ENCODE measurements around the gene XPOT. TPM values are rescaled to one million over a fixed set of nuclear protein-coding genes. Genes with fewer than 3 reads are reported as not detected.

The XPOT gene
- total RNA-seq, 4 donors from 2014 or later: 24.5 to 27.6 (median 26.8) TPM

GRCh38 chr12:64494998-64495729, 91.0 kb downstream of the XPOT start:
- no peak for TF ChIP-seq CTCF (IDR thresholded peaks at IDR 0.05)
- Histone ChIP-seq H3K9me3 (no peaks in the 10 kb centered on the region), H3K36me3 (peaks cover 55 to 100% (median 89%) of the 10 kb centered on the region in 4 donors), H3K27ac (replicated peaks in 1 of 4) (no peak overlapping the region), H3K4me3 (no peak overlapping the region), H3K4me1 (no peaks in the 10 kb centered on the region), H3K27me3 (no peaks in the 10 kb centered on the region)
- intact Hi-C loops (cut with DNase I): no loop called here
- no peak for DNase-seq (ENCODE audit: extremely low spot score)
- 87% methylated on average over 5 of the region's 5 CpGs for WGBS

GRCh38 chr12:64496839-64497400, 92.7 kb downstream of the XPOT start:
- Histone ChIP-seq H3K9me3 (no peaks in the 10 kb centered on the region), H3K27ac (replicated peaks in 1 of 4) (no peak overlapping the region), H3K4me1 (no peaks in the 10 kb centered on the region), H3K27me3 (no peaks in the 10 kb centered on the region), H3K36me3 (peaks cover 42 to 99% (median 88%) of the 10 kb centered on the region in 4 donors), H3K4me3 (no peak overlapping the region)
- no peak for DNase-seq (ENCODE audit: extremely low spot score)
- TF ChIP-seq EP300 (IDR thresholded peaks at IDR 0.05): no peak
- TF ChIP-seq CTCF (IDR thresholded peaks at IDR 0.05): no peak
- TF ChIP-seq POLR2AphosphoS5 (IDR thresholded peaks at IDR 0.05): no peak
- TF ChIP-seq POLR2A (IDR thresholded peaks at IDR 0.05; ENCODE audit: low read depth): no peak
- intact Hi-C loops (cut with DNase I): no loop called here
- 98% methylated on average over 2 of the region's 2 CpGs for WGBS

DNA sequence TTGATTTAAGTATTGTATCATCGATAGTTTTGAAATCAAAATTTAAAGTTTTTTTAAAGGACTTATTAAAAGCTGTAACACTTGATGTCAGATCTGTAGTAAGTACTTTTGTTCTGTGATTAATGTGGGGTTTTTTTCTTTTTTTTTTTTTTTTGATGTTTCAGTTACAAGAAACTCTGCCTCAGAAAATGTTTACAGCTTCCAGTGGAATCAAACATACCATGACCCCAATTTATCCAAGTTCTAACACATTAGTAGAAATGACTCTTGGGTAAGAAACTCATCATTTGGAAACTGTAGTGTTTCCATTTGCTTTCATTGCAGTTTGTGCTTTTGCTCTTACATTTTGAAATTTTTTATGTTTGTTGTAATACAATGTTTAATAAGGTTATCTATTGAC, 93.3 kb downstream of the XPOT start:
- intact Hi-C loops (cut with DNase I): no loop called here
- peaks cover 42 to 99% (median 82%) of the 10 kb centered on the region in 4 donors for H3K36me3 ChIP-seq
- TF ChIP-seq EP300 (IDR thresholded peaks at IDR 0.05) (no peak), POLR2A (IDR thresholded peaks at IDR 0.05; ENCODE audit: low read depth) (no peak), CTCF (IDR thresholded peaks at IDR 0.05) (no peak), POLR2AphosphoS5 (IDR thresholded peaks at IDR 0.05) (no peak)
- DNase-seq (ENCODE audit: extremely low spot score): no peak
- no peaks in the 10 kb centered on the region for H3K9me3 ChIP-seq
- H3K4me3 ChIP-seq: no peak overlapping the region
- 96% methylated on average over 1 of the region's 1 CpG for WGBS
- no peaks in the 10 kb centered on the region for H3K4me1 ChIP-seq
- no peaks in the 10 kb centered on the region for H3K27me3 ChIP-seq
- H3K27ac ChIP-seq (replicated peaks in 1 of 4): no peak overlapping the region

DNA sequence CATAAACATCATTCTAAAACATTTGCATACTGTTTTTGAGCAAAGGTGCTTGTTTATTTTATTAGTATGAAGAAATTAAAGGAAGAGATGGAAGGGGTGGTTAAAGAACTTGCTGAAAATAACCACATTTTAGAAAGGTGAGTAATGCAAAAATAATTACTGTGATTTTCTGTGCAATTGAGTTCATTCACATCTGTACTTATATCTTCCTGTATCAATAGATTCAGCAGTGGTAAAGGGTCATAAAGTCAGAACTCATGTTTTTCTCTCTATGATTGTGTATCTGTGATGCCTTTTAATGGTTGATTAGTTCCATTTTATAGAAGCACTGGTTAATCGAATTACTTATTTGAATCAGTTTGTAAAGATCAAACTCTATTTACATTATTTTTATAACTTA, 93.7 kb downstream of the XPOT start:
- H3K4me1 ChIP-seq: no peaks in the 10 kb centered on the region
- WGBS: 95% methylated on average over 1 of the region's 1 CpG
- H3K27me3 ChIP-seq: no peaks in the 10 kb centered on the region
- no peaks in the 10 kb centered on the region for H3K9me3 ChIP-seq
- no peak for TF ChIP-seq EP300 (IDR thresholded peaks at IDR 0.05)
- TF ChIP-seq POLR2AphosphoS5 (IDR thresholded peaks at IDR 0.05): no peak
- no peak for TF ChIP-seq POLR2A (IDR thresholded peaks at IDR 0.05; ENCODE audit: low read depth)
- no peak for TF ChIP-seq CTCF (IDR thresholded peaks at IDR 0.05)
- H3K27ac ChIP-seq (replicated peaks in 1 of 4): no peak overlapping the region
- no peak overlapping the region for H3K4me3 ChIP-seq
- H3K36me3 ChIP-seq: peaks cover 38 to 98% (median 78%) of the 10 kb centered on the region in 4 donors
- DNase-seq (ENCODE audit: extremely low spot score): no peak
- intact Hi-C loops (cut with DNase I): no loop called here

Measured in esophagus muscularis mucosa (tissue), 4 donors.